ENCODE measurements around the gene INO80E. TPM values are rescaled to one million over a fixed set of nuclear protein-coding genes. Genes with fewer than 3 reads are reported as not detected.

Gene INO80E
- total RNA-seq, 1 experiment from 2014 or later: 94.1 TPM

- Mint-ChIP-seq H3K27ac (no peak overlapping the region), H3K36me3 (ENCODE audit: insufficient read depth in 1 of 3, low read depth in 3 of 3) (peaks cover 46 to 87% (median 81%) of the 10 kb centered on the region in 3 experiments), H3K9me3 (no peaks in the 10 kb centered on the region), H3K27me3 (ENCODE audit: low read depth) (no peaks in the 10 kb centered on the region), H3K4me3 (no peak overlapping the region), H3K4me1 (no peaks in the 10 kb centered on the region)
- no peak overlapping the region for H3K27ac ChIP-seq (ENCODE audit: insufficient read length, low read depth, low read length)
- H2AFZ ChIP-seq (ENCODE audit: low read length): no peak overlapping the region
- TF ChIP-seq CTCF (conservative IDR thresholded peaks at IDR 0.05): no peak
- H2AK5ac ChIP-seq (ENCODE audit: insufficient read length, low read length): no peak overlapping the region
- H3K79me2 ChIP-seq (ENCODE audit: insufficient read depth, low read length): no peaks in the 10 kb centered on the region
- H3K27me3 ChIP-seq (ENCODE audit: insufficient read depth, low read length): no peaks in the 10 kb centered on the region
- H3K4ac ChIP-seq (ENCODE audit: low read depth, low read length): no peak overlapping the region
- H2BK5ac ChIP-seq (ENCODE audit: insufficient read length, low read length): no peak overlapping the region
- no peaks in the 10 kb centered on the region for H3K79me1 ChIP-seq (ENCODE audit: insufficient read depth, low read depth, low read length, poor library complexity, severe bottlenecking)
- H3K18ac ChIP-seq (ENCODE audit: insufficient read length, low read depth, low read length): no peak overlapping the region
- no peak overlapping the region for H2BK20ac ChIP-seq (ENCODE audit: low read depth, low read length, poor library complexity, severe bottlenecking)
- no peak overlapping the region for H3K9ac ChIP-seq (ENCODE audit: extremely low read depth, insufficient read length, low read length)
- WGBS (ENCODE audit: extremely low coverage, insufficient read length, low lambda C conversion rate): no CpG with 5 or more reads among the region's 28 CpGs
- no peak overlapping the region for H3K14ac ChIP-seq (ENCODE audit: insufficient read depth, low read length)
- H3K9me3 ChIP-seq (ENCODE audit: control insufficient read depth, low read depth, low read length): no peaks in the 10 kb centered on the region
- no peak overlapping the region for H4K5ac ChIP-seq (ENCODE audit: insufficient read length, low read depth, low read length)
- H4K20me1 ChIP-seq (ENCODE audit: control insufficient read depth, insufficient read depth, insufficient read length): no peaks in the 10 kb centered on the region
- no peak overlapping the region for H4K91ac ChIP-seq (ENCODE audit: insufficient read length, low read depth, low read length)
- no peak overlapping the region for H2BK12ac ChIP-seq (ENCODE audit: insufficient read length, low read depth, low read length)
- H3T11ph ChIP-seq (ENCODE audit: low read length): no peak overlapping the region
- H3K23ac ChIP-seq (ENCODE audit: insufficient read length, low read depth, low read length): no peak overlapping the region
- no peak overlapping the region for H2BK120ac ChIP-seq (ENCODE audit: low read depth, low read length, poor library complexity, severe bottlenecking)
- no peaks in the 10 kb centered on the region for H3K4me1 ChIP-seq (ENCODE audit: insufficient read depth, low read length)
- DNase-seq: no peak
- no peak overlapping the region for H3K56ac ChIP-seq (ENCODE audit: insufficient read length, low read depth, low read length)
- H4K8ac ChIP-seq (replicated peaks; ENCODE audit: insufficient read length, low read depth, low read length): no peak overlapping the region
- H3K4me2 ChIP-seq (ENCODE audit: insufficient read depth, insufficient read length, low read length): no peak overlapping the region
- no peak overlapping the region for H2BK15ac ChIP-seq (ENCODE audit: low read depth, low read length)
- H3K23me2 ChIP-seq (ENCODE audit: insufficient read length, low read depth, low read length, poor library complexity, severe bottlenecking): no peaks in the 10 kb centered on the region
Measured at GRCh38 chr16:29985271-29985811, 10.7 kb upstream of the INO80E start.
